Measurements from ENCODE around the gene OBP2B. TPM values are rescaled to one million over a fixed set of nuclear protein-coding genes. Genes with fewer than 3 reads are reported as not detected.
"Not testable (repeated sequence)": the region's sequence is repeated elsewhere in the genome, so short reads cannot be mapped to it uniquely, and the experiment has no call there.

The OBP2B gene
- total RNA-seq, 1 donor from 2014 or later = not detected

- DNase-seq (ENCODE audit: low read depth) = not testable (repeated sequence)
These were observed 14.2 kb upstream of the OBP2B start for GRCh38 chr9:133223159-133223756.

- DNase-seq (ENCODE audit: low read depth) = not testable (repeated sequence)
These were observed 12.9 kb upstream of the OBP2B start for GRCh38 chr9:133221994-133222393.

- DNase-seq (ENCODE audit: low read depth) = no peak
These were observed 12.2 kb upstream of the OBP2B start for GRCh38 chr9:133221177-133221809.

GRCh38 chr9:133218049-133218975, 9.3 kb upstream of the OBP2B start:
- not testable (repeated sequence) for DNase-seq (ENCODE audit: low read depth)

GRCh38 chr9:133217333-133217988, 8.4 kb upstream of the OBP2B start:
- DNase-seq (ENCODE audit: low read depth) = not testable (repeated sequence)

GRCh38 chr9:133214276-133214675, 5.2 kb upstream of the OBP2B start:
- not testable (repeated sequence) for DNase-seq (ENCODE audit: low read depth)

GRCh38 chr9:133210609-133211008, 1.6 kb upstream of the OBP2B start:
- no peak for DNase-seq (ENCODE audit: low read depth)

- DNase-seq (ENCODE audit: low read depth) = no peak
These were observed 1.1 kb upstream of the OBP2B start for GRCh38 chr9:133210202-133210532.

GRCh38 chr9:133209327-133210201, 514 bp upstream of the OBP2B start:
- DNase-seq (ENCODE audit: low read depth) = not testable (repeated sequence)

- not testable (repeated sequence) for DNase-seq (ENCODE audit: low read depth)
These were observed 725 bp downstream of the OBP2B start for GRCh38 chr9:133208171-133208879.

GRCh38 chr9:133207540-133208170, 1.4 kb downstream of the OBP2B start:
- DNase-seq (ENCODE audit: low read depth) = no peak

GRCh38 chr9:133207021-133207531, 2.0 kb downstream of the OBP2B start:
- DNase-seq (ENCODE audit: low read depth) = no peak

GRCh38 chr9:133205996-133206931, 2.8 kb downstream of the OBP2B start:
- DNase-seq (ENCODE audit: low read depth) = no peak

GRCh38 chr9:133205481-133205887, 3.6 kb downstream of the OBP2B start:
- not testable (repeated sequence) for DNase-seq (ENCODE audit: low read depth)

- no peak for DNase-seq (ENCODE audit: low read depth)
These were observed 4.1 kb downstream of the OBP2B start for GRCh38 chr9:133204993-133205336.

GRCh38 chr9:133204335-133204992, 4.6 kb downstream of the OBP2B start:
- no peak for DNase-seq (ENCODE audit: low read depth)

- no peak for DNase-seq (ENCODE audit: low read depth)
These were observed 5.5 kb downstream of the OBP2B start for GRCh38 chr9:133203506-133204075.

Data from myocyte (in vitro differentiated cells).